GM23338 (cell line): ENCODE measurements around the gene LLGL1. TPM values are rescaled to one million over a fixed set of nuclear protein-coding genes. Genes with fewer than 3 reads are reported as not detected.

Experiments
- ATAC-seq: fragments of 200-7000 bp; cut with Tn5 transposase; 3 replicates; pipeline ENCODE4 v1.9.1; 2020
- DNase-seq: peaks from one replicate; pipeline ENCODE4 v3.0.0-alpha.2; 2015; ENCODE audit warnings: low spot score
- H2AFZ ChIP-seq: fragments of 200-600 bp; sonication (generic); 2 replicates; pipeline ENCODE4 v1.8.0; 2016; ENCODE audit warnings: antibody characterized with exemption, mild to moderate bottlenecking, moderate library complexity
- H3F3A ChIP-seq: fragments of 200-600 bp; sonication (generic); replicated peaks from 2 replicates; pipeline ENCODE4 v1.8.0; 2017; ENCODE audit warnings: antibody characterized with exemption, mixed run types, low read depth
- H3K27ac ChIP-seq: fragments of 200-600 bp; sonication (generic); 2 replicates; pipeline ENCODE4 v1.6.1; 2016; ENCODE audit warnings: low read depth
- H3K27me3 ChIP-seq: fragments of 200-600 bp; sonication (generic); 2 replicates; pipeline ENCODE4 v1.8.0; 2016; ENCODE audit warnings: mild to moderate bottlenecking, mixed run types, moderate library complexity; ENCODE audit not compliant: insufficient read depth
- H3K36me3 ChIP-seq: fragments of 200-600 bp; sonication (generic); 2 replicates; pipeline ENCODE4 v1.8.0; 2016; ENCODE audit warnings: mild to moderate bottlenecking; ENCODE audit not compliant: insufficient read depth
- H3K4me1 ChIP-seq: fragments of 200-600 bp; sonication (generic); 2 replicates; pipeline ENCODE4 v1.8.0; 2016; ENCODE audit warnings: mild to moderate bottlenecking, moderate library complexity; ENCODE audit not compliant: insufficient read depth
- H3K4me2 ChIP-seq: fragments of 200-600 bp; sonication (generic); 2 replicates; pipeline ENCODE4 v1.7.1; 2017; ENCODE audit warnings: mixed run types
- H3K4me3 ChIP-seq: fragments of 200-600 bp; sonication (generic); 2 replicates; pipeline ENCODE4 v1.6.1; 2016; ENCODE audit warnings: mixed run types
- H3K79me2 ChIP-seq: fragments of 200-600 bp; sonication (generic); replicated peaks from 2 replicates; pipeline ENCODE4 v1.8.0; 2017; ENCODE audit warnings: mild to moderate bottlenecking; ENCODE audit not compliant: insufficient read depth
- H3K9me2 ChIP-seq: fragments of 200-600 bp; sonication (generic); 2 replicates; pipeline ENCODE4 v1.8.0; 2017; ENCODE audit not compliant: insufficient read depth
- H4K20me1 ChIP-seq: fragments of 200-600 bp; sonication (generic); replicated peaks from 2 replicates; pipeline ENCODE4 v1.8.0; 2017; ENCODE audit warnings: mild to moderate bottlenecking; ENCODE audit not compliant: insufficient read depth
- H3K27ac Mint-ChIP-seq: 2 replicates; pipeline ENCODE4 v1.8.0; 2020; ENCODE audit warnings: inconsistent platforms, mild to moderate bottlenecking, moderate library complexity, mixed read lengths
- H3K27me3 Mint-ChIP-seq: 3 replicates; pipeline ENCODE4 v1.8.0; 2022; ENCODE audit warnings: low read depth, mild to moderate bottlenecking, moderate library complexity, mixed read lengths, inconsistent platforms; ENCODE audit not compliant: insufficient read depth, poor library complexity
- H3K36me3 Mint-ChIP-seq: 3 replicates; pipeline ENCODE4 v1.8.0; 2021; ENCODE audit warnings: low read depth, mild to moderate bottlenecking, inconsistent platforms, moderate library complexity, mixed read lengths
- H3K4me1 Mint-ChIP-seq: 3 replicates; pipeline ENCODE4 v1.8.0; 2020; ENCODE audit warnings: mild to moderate bottlenecking, inconsistent platforms, mixed read lengths
- H3K4me3 Mint-ChIP-seq: 3 replicates; pipeline ENCODE4 v1.8.0; 2021; ENCODE audit warnings: moderate library complexity, mild to moderate bottlenecking, inconsistent platforms, mixed read lengths
- H3K9me3 Mint-ChIP-seq: 3 replicates; pipeline ENCODE4 v1.8.0; 2020; ENCODE audit warnings: moderate library complexity, mild to moderate bottlenecking, inconsistent platforms, mixed read lengths
- CREB1 ChIP-seq: fragments of 250-450 bp; sonication (Bioruptor Pico); IDR thresholded peaks from 2 replicates; pipeline ENCODE4 v1.5.0; 2020; ENCODE audit warnings: low read depth, mild to moderate bottlenecking, moderate library complexity
- CTCF ChIP-seq, 2 experiments: fragments of 200-600 bp in 1 of 2; sonication (generic) in 1 of 2; conservative IDR thresholded peaks; 2 replicates each; pipeline versions ENCODE4 v1.5.1 to v1.6.1; 2016 to 2017; ENCODE audit warnings: antibody characterized with exemption in 2 of 2, low read depth in 2 of 2, mild to moderate bottlenecking in 2 of 2, moderate library complexity in 1 of 2
- EZH2phosphoT487 ChIP-seq: fragments of 200-600 bp; sonication (generic); IDR thresholded peaks from one replicate; pipeline ENCODE4 v1.8.1; 2018; ENCODE audit warnings: antibody characterized with exemption; ENCODE audit not compliant: unreplicated experiment
- JUNB ChIP-seq: IDR thresholded peaks from one replicate; pipeline ENCODE4 v1.6.1; 2016; ENCODE audit warnings: antibody characterized with exemption; ENCODE audit not compliant: unreplicated experiment
- NANOG ChIP-seq: IDR thresholded peaks from 2 replicates; pipeline ENCODE4 v1.6.1; 2016; ENCODE audit warnings: antibody characterized with exemption, borderline replicate concordance
- POLR2AphosphoS5 ChIP-seq: IDR thresholded peaks from 2 replicates; pipeline ENCODE4 v1.6.1; 2016; ENCODE audit warnings: antibody characterized with exemption, low read depth
- STAT1 ChIP-seq: IDR thresholded peaks from one replicate; pipeline ENCODE4 v1.6.1; 2016; ENCODE audit warnings: antibody characterized with exemption; ENCODE audit not compliant: unreplicated experiment
- ZNF114 ChIP-seq: fragments of 250-450 bp; sonication (Bioruptor Pico); IDR thresholded peaks from 2 replicates; pipeline ENCODE4 v1.5.0; 2020; ENCODE audit warnings: mild to moderate bottlenecking, moderate library complexity
- polyA plus RNA-seq: library from polyadenylated mRNA; unstranded; fragments of >200 nt; fragmentation: Nextera tagmentation; extraction: Ambion mirVana; gene quantifications from 2 replicates; pipeline ENCODE4 v1.2.1, GENCODE V29; 2016
- total RNA-seq: library from RNA; depleted of rRNA; stranded (reverse); fragments of >200 nt; shearing (Covaris generic); gene quantifications from 2 replicates; pipeline ENCODE4 v1.2.3, GENCODE V29; 2014

Gene LLGL1
- total and polyA plus RNA-seq, 2 experiments from 2014 or later, result 5.9 to 129 TPM

- H3K27ac Mint-ChIP-seq, result peak overlapping the region; percentile 99
- peak overlapping the region; percentile 48 for H3K4me3 ChIP-seq
- DNase-seq, result peak; percentile 97
These were observed 21.6 kb downstream of the LLGL1 start for GRCh38 chr17:18246880-18247612.

GRCh38 chr17:18247613-18248001 lies 22.2 kb downstream of the LLGL1 start:
- Mint-ChIP-seq H3K4me1 (peaks cover 16% of the 10 kb centered on the region), H3K4me3 (no peak overlapping the region; the same call in 2 of the 3 replicates), H3K36me3 (peaks cover 73% of the 10 kb centered on the region), H3K27ac (peak overlapping the region; percentile 85; the same call in 1 of the 2 replicates), H3K9me3 (no peaks in the 10 kb centered on the region; the same call in 2 of the 3 replicates), H3K27me3 (peaks cover 34% of the 10 kb centered on the region)
- TF ChIP-seq STAT1, result no peak
- no peak for TF ChIP-seq CREB1 (CRISPR knock-in tag)
- DNase-seq (no peak), ATAC-seq (no peak)
- Histone ChIP-seq H2AFZ (no peak overlapping the region), H4K20me1 (peaks cover 4% of the 10 kb centered on the region; the same call in 1 of the 2 replicates), H3K27me3 (no peaks in the 10 kb centered on the region), H3K9me2 (no peaks in the 10 kb centered on the region), H3K27ac (0 out of 2 replicates have a peak overlapping the region, but pooled peaks have one; percentile 60), H3K79me2 (no peaks in the 10 kb centered on the region), H3F3A (peaks cover 16% of the 10 kb centered on the region), H3K4me3 (peak overlapping the region; percentile 48; the same call in 1 of the 2 replicates), H3K4me2 (no peak overlapping the region), H3K4me1 (peaks cover 5% of the 10 kb centered on the region; the same call in 1 of the 2 replicates), H3K36me3 (peaks cover 16% of the 10 kb centered on the region)

More at GRCh38 chr17:18246880-18247612, 21.6 kb downstream of the LLGL1 start:
- Histone ChIP-seq H3K4me2 (peak overlapping the region; percentile 92), H3K4me1 (peaks cover 5% of the 10 kb centered on the region; the same call in 1 of the 2 replicates), H2AFZ (no peak overlapping the region), H3K36me3 (peaks cover 15% of the 10 kb centered on the region), H3K27me3 (no peaks in the 10 kb centered on the region), H3K79me2 (no peaks in the 10 kb centered on the region), H4K20me1 (peaks cover 4% of the 10 kb centered on the region; the same call in 1 of the 2 replicates), H3F3A (peaks cover 16% of the 10 kb centered on the region), H3K27ac (peak overlapping the region; percentile 85), H3K9me2 (no peaks in the 10 kb centered on the region)
- peak overlapping the region; percentile 90 for H3K4me3 Mint-ChIP-seq
- peak; percentile 83 for TF ChIP-seq POLR2AphosphoS5
- TF ChIP-seq STAT1, result no peak
- no peak for TF ChIP-seq ZNF114 (CRISPR knock-in tag)
- no peak; a peak in 1 of 4 replicates for TF ChIP-seq CTCF (conservative IDR thresholded peaks at IDR 0.05; ENCODE audit: low read depth in 2 of 2)
- no peak for TF ChIP-seq NANOG
- no peak for TF ChIP-seq JUNB
- no peak for TF ChIP-seq EZH2phosphoT487
- TF ChIP-seq CREB1 (CRISPR knock-in tag), result peak; percentile 25; the same call in 1 of the 2 replicates
- H3K27me3 Mint-ChIP-seq, result peaks cover 34% of the 10 kb centered on the region
- H3K36me3 Mint-ChIP-seq, result peaks cover 72% of the 10 kb centered on the region
- ATAC-seq, result peak; percentile 79
- no peaks in the 10 kb centered on the region; the same call in 2 of the 3 replicates for H3K9me3 Mint-ChIP-seq
- peaks cover 16% of the 10 kb centered on the region for H3K4me1 Mint-ChIP-seq
